ENCODE results near the gene OR8D2. TPM values are rescaled to one million over a fixed set of nuclear protein-coding genes. Genes with fewer than 3 reads are reported as not detected.

The OR8D2 gene, protein sequence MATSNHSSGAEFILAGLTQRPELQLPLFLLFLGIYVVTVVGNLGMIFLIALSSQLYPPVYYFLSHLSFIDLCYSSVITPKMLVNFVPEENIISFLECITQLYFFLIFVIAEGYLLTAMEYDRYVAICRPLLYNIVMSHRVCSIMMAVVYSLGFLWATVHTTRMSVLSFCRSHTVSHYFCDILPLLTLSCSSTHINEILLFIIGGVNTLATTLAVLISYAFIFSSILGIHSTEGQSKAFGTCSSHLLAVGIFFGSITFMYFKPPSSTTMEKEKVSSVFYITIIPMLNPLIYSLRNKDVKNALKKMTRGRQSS
- total RNA-seq, result not detected
- not detected for polyA plus RNA-seq

DNA sequence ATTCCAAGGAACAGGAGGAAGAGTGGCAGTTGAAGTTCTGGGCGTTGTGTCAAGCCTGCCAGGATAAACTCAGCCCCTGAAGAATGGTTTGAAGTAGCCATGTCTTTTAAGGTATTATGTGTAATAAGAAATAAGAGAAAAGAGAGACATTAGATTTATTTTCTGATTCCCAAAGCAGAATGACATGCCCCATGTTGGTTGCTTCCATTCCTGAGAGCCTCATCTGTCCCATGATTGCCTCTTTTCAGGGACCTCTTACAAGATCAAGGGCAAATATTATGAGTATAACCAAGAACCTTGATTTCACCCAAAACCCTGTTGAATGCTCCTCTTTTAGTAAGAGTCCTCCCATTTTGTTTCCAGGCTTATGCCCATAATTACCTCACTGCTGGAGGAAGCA lies at the start of gene OR8D2:
TSS of gene OR8D2 (minus strand) at position 101 of the 400 bp plus-strand sequence. CDS start at position 101, 0 bp downstream.
- no peaks in the 10 kb centered on the region for H3K4me1 ChIP-seq (ENCODE audit: insufficient read depth, low read length)
- Mint-ChIP-seq H3K27me3 (peaks cover 0 to 5% of the 10 kb centered on the region in 2 donors), H3K36me3 (no peaks in the 10 kb centered on the region), H3K4me3 (no peak within 1 kb of the TSS), H3K27ac (no peak within 1 kb of the TSS), H3K4me1 (no peaks in the 10 kb centered on the region), H3K9me3 (peaks cover 0 to 6% (median 0%) of the 10 kb centered on the region in 8 donors)
- ChIA-PET POLR2A (ENCODE audit: partially characterized antibody) (no interaction called here), CTCF (ENCODE audit: partially characterized antibody) (no interaction called here)
- H3K4me3 ChIP-seq (ENCODE audit: low read length in 2 of 2), result no peak within 1 kb of the TSS
- H3K27me3 ChIP-seq (ENCODE audit: insufficient read depth, low read length), result no peaks in the 10 kb centered on the region
- intact Hi-C loops (cut with micrococcal nuclease), result no loop called here
- no peak within 1 kb of the TSS for H3K27ac ChIP-seq (ENCODE audit: low read depth, low read length)
- no peak for DNase-seq
- no peaks in the 10 kb centered on the region for H3K36me3 ChIP-seq (ENCODE audit: insufficient read depth, low read length)
- no peaks in the 10 kb centered on the region for H3K9me3 ChIP-seq (ENCODE audit: control insufficient read depth in 1 of 2, low read length in 2 of 2)

GRCh38 chr11:124359566-124359965 lies 39.6 kb upstream of the OR8D2 start:
- no peaks in the 10 kb centered on the region for H3K36me3 Mint-ChIP-seq
- ChIA-PET CTCF (ENCODE audit: partially characterized antibody) (no interaction called here), POLR2A (ENCODE audit: partially characterized antibody) (no interaction called here)
- H3K36me3 ChIP-seq (ENCODE audit: insufficient read depth, low read length), result no peaks in the 10 kb centered on the region
- H3K27me3 ChIP-seq (ENCODE audit: insufficient read depth, low read length), result no peaks in the 10 kb centered on the region
- H3K27me3 Mint-ChIP-seq, result no peaks in the 10 kb centered on the region
- H3K4me1 ChIP-seq (ENCODE audit: insufficient read depth, low read length), result no peaks in the 10 kb centered on the region
- H3K27ac Mint-ChIP-seq, result no peak overlapping the region
- H3K4me3 ChIP-seq (ENCODE audit: low read length in 2 of 2), result no peak overlapping the region
- H3K27ac ChIP-seq (ENCODE audit: low read depth, low read length), result no peak overlapping the region
- H3K9me3 ChIP-seq (ENCODE audit: control insufficient read depth in 1 of 2, low read length in 2 of 2), result no peaks in the 10 kb centered on the region
- no peaks in the 10 kb centered on the region for H3K4me1 Mint-ChIP-seq
- no peak for DNase-seq
- H3K9me3 Mint-ChIP-seq, result peaks cover 0 to 3% (median 0%) of the 10 kb centered on the region in 8 donors
- intact Hi-C loops (cut with micrococcal nuclease), result no loop called here
- no peak overlapping the region for H3K4me3 Mint-ChIP-seq

- Mint-ChIP-seq H3K27me3 (no peaks in the 10 kb centered on the region), H3K36me3 (no peaks in the 10 kb centered on the region), H3K9me3 (peaks cover 0 to 10% (median 3%) of the 10 kb centered on the region in 8 donors), H3K4me3 (no peak overlapping the region), H3K4me1 (no peaks in the 10 kb centered on the region), H3K27ac (no peak overlapping the region)
- Histone ChIP-seq H3K27me3 (ENCODE audit: insufficient read depth, low read length) (no peaks in the 10 kb centered on the region), H3K4me3 (ENCODE audit: low read length in 2 of 2) (no peak overlapping the region), H3K36me3 (ENCODE audit: insufficient read depth, low read length) (no peaks in the 10 kb centered on the region), H3K4me1 (ENCODE audit: insufficient read depth, low read length) (no peaks in the 10 kb centered on the region), H3K27ac (ENCODE audit: low read depth, low read length) (no peak overlapping the region), H3K9me3 (ENCODE audit: control insufficient read depth in 1 of 2, low read length in 2 of 2) (no peaks in the 10 kb centered on the region)
- intact Hi-C loops (cut with micrococcal nuclease), result no loop called here
- CTCF ChIA-PET (ENCODE audit: partially characterized antibody), result no interaction called here
- no peak for DNase-seq
- POLR2A ChIA-PET (ENCODE audit: partially characterized antibody), result no interaction called here
These were observed 26.4 kb upstream of the OR8D2 start for GRCh38 chr11:124346311-124346955.

GRCh38 chr11:124344346-124344745 lies 24.3 kb upstream of the OR8D2 start:
- CTCF ChIA-PET (ENCODE audit: partially characterized antibody), result no interaction called here

DNA sequence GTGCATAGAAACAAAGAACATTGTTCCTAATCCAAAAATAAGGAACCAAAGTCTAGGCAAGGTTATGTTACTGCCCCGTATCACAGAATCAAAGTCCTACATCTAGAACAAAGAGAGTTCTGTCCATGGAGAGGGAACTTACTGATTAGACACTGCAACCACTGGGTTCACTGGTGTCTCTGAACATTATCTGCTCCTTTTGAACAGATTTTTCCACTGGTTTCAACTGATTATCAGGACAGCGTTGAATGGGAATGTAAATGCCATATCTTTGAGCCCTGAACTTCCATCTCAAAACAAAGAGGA lies 20.1 kb upstream of the OR8D2 start:
- Mint-ChIP-seq H3K27ac (no peak overlapping the region), H3K36me3 (no peaks in the 10 kb centered on the region), H3K4me3 (no peak overlapping the region)

More at GRCh38 chr11:124344346-124344745, 24.3 kb upstream of the OR8D2 start:
- Histone ChIP-seq H3K9me3 (ENCODE audit: control insufficient read depth in 1 of 2, low read length in 2 of 2) (no peaks in the 10 kb centered on the region), H3K4me1 (ENCODE audit: insufficient read depth, low read length) (no peaks in the 10 kb centered on the region), H3K4me3 (ENCODE audit: low read length in 2 of 2) (no peak overlapping the region), H3K36me3 (ENCODE audit: insufficient read depth, low read length) (no peaks in the 10 kb centered on the region), H3K27me3 (ENCODE audit: insufficient read depth, low read length) (no peaks in the 10 kb centered on the region), H3K27ac (ENCODE audit: low read depth, low read length) (no peak overlapping the region)
- POLR2A ChIA-PET (ENCODE audit: partially characterized antibody), result no interaction called here
- DNase-seq, result no peak
- H3K4me1 Mint-ChIP-seq, result no peaks in the 10 kb centered on the region
- intact Hi-C loops (cut with micrococcal nuclease), result no loop called here
- H3K9me3 Mint-ChIP-seq, result peaks cover 0 to 10% (median 2%) of the 10 kb centered on the region in 8 donors
- H3K36me3 Mint-ChIP-seq, result no peaks in the 10 kb centered on the region
- no peaks in the 10 kb centered on the region for H3K27me3 Mint-ChIP-seq
- H3K27ac Mint-ChIP-seq, result no peak overlapping the region
- H3K4me3 Mint-ChIP-seq, result no peak overlapping the region

DNA sequence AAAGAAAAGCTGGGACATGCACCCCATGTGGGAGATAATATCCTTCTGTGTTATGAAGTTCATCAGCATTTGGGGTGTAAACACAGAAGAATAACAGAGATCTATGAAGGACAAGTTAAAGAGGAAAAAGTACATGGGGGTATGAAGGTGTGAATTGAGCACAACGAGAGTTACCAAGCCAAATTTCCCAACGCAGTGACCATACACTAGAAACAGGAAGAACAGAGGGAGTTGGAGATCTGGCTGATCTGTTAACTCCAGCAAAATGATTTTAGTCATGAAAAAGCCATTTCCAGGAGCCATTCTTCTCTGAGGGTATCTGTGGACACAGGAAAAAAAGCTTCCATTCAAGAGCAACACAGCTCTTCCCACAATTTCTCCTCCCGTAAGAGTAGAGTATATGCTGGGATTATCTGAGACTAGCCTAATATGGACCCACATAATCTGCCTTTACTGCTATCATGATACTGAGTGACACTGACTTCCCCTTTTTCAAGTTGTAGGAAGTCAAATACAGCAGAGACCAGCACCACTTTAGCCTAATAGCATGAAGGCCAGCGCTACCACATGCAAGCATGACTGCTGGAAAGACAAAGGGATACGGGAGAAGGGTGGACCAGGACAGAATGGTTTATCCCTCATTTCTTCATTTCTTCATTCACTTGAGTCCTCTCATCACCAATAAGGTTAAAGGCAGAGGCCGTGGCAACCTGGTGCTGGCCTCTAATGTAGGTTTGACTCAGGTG lies 19.6 kb upstream of the OR8D2 start:
- ChIA-PET CTCF (ENCODE audit: partially characterized antibody) (no interaction called here), POLR2A (ENCODE audit: partially characterized antibody) (no interaction called here)
- no peaks in the 10 kb centered on the region for H3K27me3 ChIP-seq (ENCODE audit: insufficient read depth, low read length)
- H3K9me3 ChIP-seq (ENCODE audit: control insufficient read depth in 1 of 2, low read length in 2 of 2), result no peaks in the 10 kb centered on the region
- intact Hi-C loops (cut with micrococcal nuclease), result no loop called here
- no peak overlapping the region for H3K4me3 ChIP-seq (ENCODE audit: low read length in 2 of 2)
- no peaks in the 10 kb centered on the region for H3K4me1 Mint-ChIP-seq
- H3K9me3 Mint-ChIP-seq, result peaks cover 0 to 6% (median 0%) of the 10 kb centered on the region in 8 donors
- no peaks in the 10 kb centered on the region for H3K27me3 Mint-ChIP-seq
- DNase-seq, result no peak
- H3K36me3 ChIP-seq (ENCODE audit: insufficient read depth, low read length), result no peaks in the 10 kb centered on the region
- H3K36me3 Mint-ChIP-seq, result no peaks in the 10 kb centered on the region
- no peak overlapping the region for H3K27ac Mint-ChIP-seq
- no peaks in the 10 kb centered on the region for H3K4me1 ChIP-seq (ENCODE audit: insufficient read depth, low read length)
- H3K4me3 Mint-ChIP-seq, result no peak overlapping the region
- H3K27ac ChIP-seq (ENCODE audit: low read depth, low read length), result no peak overlapping the region

More for the DNA sequence above, 20.1 kb upstream of the OR8D2 start:
- no peak for DNase-seq
- Histone ChIP-seq H3K36me3 (ENCODE audit: insufficient read depth, low read length) (no peaks in the 10 kb centered on the region), H3K27me3 (ENCODE audit: insufficient read depth, low read length) (no peaks in the 10 kb centered on the region), H3K27ac (ENCODE audit: low read depth, low read length) (no peak overlapping the region), H3K4me1 (ENCODE audit: insufficient read depth, low read length) (no peaks in the 10 kb centered on the region), H3K9me3 (ENCODE audit: control insufficient read depth in 1 of 2, low read length in 2 of 2) (no peaks in the 10 kb centered on the region), H3K4me3 (ENCODE audit: low read length in 2 of 2) (no peak overlapping the region)
- CTCF ChIA-PET (ENCODE audit: partially characterized antibody), result no interaction called here
- H3K9me3 Mint-ChIP-seq, result peaks cover 0 to 6% (median 0%) of the 10 kb centered on the region in 8 donors
- H3K4me1 Mint-ChIP-seq, result no peaks in the 10 kb centered on the region
- intact Hi-C loops (cut with micrococcal nuclease), result no loop called here
- POLR2A ChIA-PET (ENCODE audit: partially characterized antibody), result no interaction called here
- H3K27me3 Mint-ChIP-seq, result no peaks in the 10 kb centered on the region

- Mint-ChIP-seq H3K4me1 (no peaks in the 10 kb centered on the region), H3K9me3 (no peaks in the 10 kb centered on the region), H3K36me3 (no peaks in the 10 kb centered on the region), H3K27ac (no peak overlapping the region), H3K27me3 (peaks cover 0 to 2% of the 10 kb centered on the region in 2 donors), H3K4me3 (no peak overlapping the region)
- Histone ChIP-seq H3K27me3 (ENCODE audit: insufficient read depth, low read length) (peaks cover 5% of the 10 kb centered on the region), H3K4me1 (ENCODE audit: insufficient read depth, low read length) (no peaks in the 10 kb centered on the region), H3K36me3 (ENCODE audit: insufficient read depth, low read length) (no peaks in the 10 kb centered on the region), H3K4me3 (ENCODE audit: low read length in 2 of 2) (no peak overlapping the region), H3K27ac (ENCODE audit: low read depth, low read length) (no peak overlapping the region), H3K9me3 (ENCODE audit: control insufficient read depth in 1 of 2, low read length in 2 of 2) (no peaks in the 10 kb centered on the region)
- intact Hi-C loops (cut with micrococcal nuclease), result no loop called here
- CTCF ChIA-PET (ENCODE audit: partially characterized antibody), result no interaction called here
- POLR2A ChIA-PET (ENCODE audit: partially characterized antibody), result no interaction called here
- DNase-seq, result no peak
These were observed 11.9 kb upstream of the OR8D2 start for GRCh38 chr11:124331873-124332272.
